ENCODE data around the gene HBZ.

DNA sequence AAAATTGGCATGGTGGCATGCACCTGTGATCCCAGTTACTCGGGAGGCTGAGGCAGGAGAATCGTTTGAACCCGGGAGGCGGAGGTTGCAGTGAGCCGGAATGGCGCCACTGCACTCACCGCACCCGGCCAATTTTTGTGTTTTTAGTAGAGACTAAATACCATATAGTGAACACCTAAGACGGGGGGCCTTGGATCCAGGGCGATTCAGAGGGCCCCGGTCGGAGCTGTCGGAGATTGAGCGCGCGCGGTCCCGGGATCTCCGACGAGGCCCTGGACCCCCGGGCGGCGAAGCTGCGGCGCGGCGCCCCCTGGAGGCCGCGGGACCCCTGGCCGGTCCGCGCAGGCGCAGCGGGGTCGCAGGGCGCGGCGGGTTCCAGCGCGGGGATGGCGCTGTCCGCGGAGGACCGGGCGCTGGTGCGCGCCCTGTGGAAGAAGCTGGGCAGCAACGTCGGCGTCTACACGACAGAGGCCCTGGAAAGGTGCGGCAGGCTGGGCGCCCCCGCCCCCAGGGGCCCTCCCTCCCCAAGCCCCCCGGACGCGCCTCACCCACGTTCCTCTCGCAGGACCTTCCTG, 27.7 kb downstream of the HBZ start, which contains the start of gene HBQ1:
- TF ChIP-seq BRCA1 (IDR thresholded peaks at IDR 0.05; ENCODE audit: low read depth, low read length) (no peak), CTCF (IDR thresholded peaks at IDR 0.05; ENCODE audit: control extremely low read depth in 1 of 3, insufficient read depth in 1 of 3, low read depth in 1 of 3, low read length in 3 of 3) (peak; percentile 68 to 81 (median 71)), YY1 (IDR thresholded peaks at IDR 0.05; ENCODE audit: low read depth, low read length) (no peak), EGR1 (IDR thresholded peaks at IDR 0.05; ENCODE audit: borderline replicate concordance, low read depth, low read length) (no peak), BCL11A (IDR thresholded peaks at IDR 0.05; ENCODE audit: low read depth in 2 of 2, low read length in 2 of 2) (no peak), POLR2A (IDR thresholded peaks at IDR 0.05; ENCODE audit: control extremely low read depth in 1 of 2, low read depth in 2 of 2, low read length in 2 of 2) (no peak), TAF1 (IDR thresholded peaks at IDR 0.05; ENCODE audit: low read depth, low read length) (no peak), KDM1A (IDR thresholded peaks at IDR 0.05; ENCODE audit: borderline replicate concordance, low read length) (no peak), USF2 (IDR thresholded peaks at IDR 0.05; ENCODE audit: low read length) (no peak), FOSL1 (IDR thresholded peaks at IDR 0.05; ENCODE audit: insufficient read depth, low read depth, low read length) (no peak)
